H1 (cell line): ENCODE data around the gene TCF21. TPM values are rescaled to one million over a fixed set of nuclear protein-coding genes. Genes with fewer than 3 reads are reported as not detected.

Source experiments
- CTCF ChIA-PET: fragments of 300-600 bp; sonication (Branson Sonifier 250); formaldehyde crosslinking; loops from one replicate; lab custom pipeline; 2021; ENCODE audit not compliant: partially characterized antibody; lab: Charles Lee
- POLR2A ChIA-PET: fragments of 300-600 bp; sonication (Branson Sonifier 250); formaldehyde crosslinking; loops from one replicate; lab custom pipeline; 2021; ENCODE audit warnings: inconsistent platforms; ENCODE audit not compliant: partially characterized antibody; lab: Charles Lee
- DNase-seq, 2 experiments: peaks; one replicate each; pipeline versions ENCODE4 v3.0.0 to v3.0.0-alpha.2; 2010 to 2022; ENCODE audit warnings: low spot score in 2 of 2, low read depth in 1 of 2, mixed read lengths in 1 of 2
- FAIRE-seq: peaks from 2 replicates; lab custom pipeline; 2011; peaks lifted over from hg19 to GRCh38; lab: Jason Lieb, UNC
- H2AFZ ChIP-seq: 2 replicates; pipeline ENCODE4 v1.8.1; 2012; ENCODE audit warnings: low read length, inconsistent platforms
- H2AK5ac ChIP-seq: 2 replicates; pipeline ENCODE4 v1.6.1; 2013; ENCODE audit warnings: low read depth, low read length
- H2BK120ac ChIP-seq: replicated peaks from 2 replicates; pipeline ENCODE3; 2013; ENCODE audit warnings: low read depth, low read length, inconsistent platforms
- H2BK12ac ChIP-seq: 2 replicates; pipeline ENCODE4 v1.6.1; 2013; ENCODE audit warnings: low read depth, low read length
- H2BK15ac ChIP-seq: 2 replicates; pipeline ENCODE4 v1.6.1; 2013; ENCODE audit warnings: low read length
- H2BK20ac ChIP-seq: 2 replicates; pipeline ENCODE4 v1.6.1; 2013; ENCODE audit warnings: low read length
- H2BK5ac ChIP-seq: 2 replicates; pipeline ENCODE4 v1.6.1; 2013; ENCODE audit warnings: low read depth, low read length
- H3K14ac ChIP-seq: 2 replicates; pipeline ENCODE4 v1.6.1; 2013; ENCODE audit warnings: inconsistent platforms; ENCODE audit not compliant: insufficient read length
- H3K18ac ChIP-seq: 2 replicates; pipeline ENCODE4 v1.6.1; 2013; ENCODE audit warnings: low read length; ENCODE audit errors: extremely low read depth
- H3K23ac ChIP-seq: 2 replicates; pipeline ENCODE4 v1.6.1; 2013; ENCODE audit warnings: inconsistent platforms; ENCODE audit not compliant: insufficient read length
- H3K23me2 ChIP-seq: 2 replicates; pipeline ENCODE4 v1.6.1; 2013; ENCODE audit warnings: low read depth, low read length
- H3K27ac ChIP-seq: 2 replicates; pipeline ENCODE4 v1.6.1; 2011; ENCODE audit warnings: low read depth, low read length, inconsistent platforms
- H3K27me3 ChIP-seq, 4 experiments: replicated peaks in 1 of 4; 1 replicate in 1 of 4; 2 replicates in 3 of 4; pipeline versions ENCODE4 v1.6.1 to v1.8.1; 2011 to 2013; ENCODE audit warnings: low read length in 3 of 4, mild to moderate bottlenecking in 3 of 4, inconsistent platforms in 2 of 4, mixed read lengths in 2 of 4, moderate library complexity in 1 of 4; ENCODE audit not compliant: control insufficient read depth in 3 of 4, insufficient read depth in 3 of 4; ENCODE audit errors: extremely low read depth in 1 of 4
- H3K36me3 ChIP-seq, 4 experiments: 2 replicates each; pipeline versions ENCODE4 v1.6.1 to v1.8.1; 2011 to 2013; ENCODE audit warnings: mild to moderate bottlenecking in 4 of 4, low read length in 3 of 4, moderate library complexity in 2 of 4, control low read depth in 1 of 4, inconsistent platforms in 1 of 4; ENCODE audit not compliant: insufficient read depth in 4 of 4, control insufficient read depth in 2 of 4
- H3K4ac ChIP-seq: replicated peaks from 2 replicates; pipeline ENCODE3; 2013; ENCODE audit warnings: low read length, low read depth, mixed read lengths, inconsistent platforms; ENCODE audit not compliant: insufficient read length
- H3K4me1 ChIP-seq, 4 experiments: replicated peaks in 1 of 4; 1 replicate in 1 of 4; 2 replicates in 3 of 4; pipeline versions ENCODE4 v1.6.1 to v1.8.1; 2011 to 2013; ENCODE audit warnings: low read length in 3 of 4, inconsistent platforms in 2 of 4, mixed read lengths in 1 of 4; ENCODE audit not compliant: insufficient read depth in 4 of 4, control insufficient read depth in 3 of 4
- H3K4me2 ChIP-seq, 2 experiments: 2 replicates each; pipeline versions ENCODE4 v1.6.1 to v1.8.1; 2011 to 2013; ENCODE audit warnings: low read depth in 2 of 2, low read length in 2 of 2, control low read depth in 1 of 2, inconsistent platforms in 1 of 2, mild to moderate bottlenecking in 1 of 2; ENCODE audit not compliant: insufficient read depth in 1 of 2
- H3K4me3 ChIP-seq, 4 experiments: fragments of 200-600, 300-600 bp in 1 of 4; sonication (generic), shearing (Covaris generic), sonication (Bioruptor Twin) in 1 of 4; 2 replicates each; pipeline versions ENCODE4 v1.5.1 to v1.8.1; 2011 to 2016; ENCODE audit warnings: low read length in 4 of 4, low read depth in 3 of 4, control low read depth in 2 of 4, inconsistent platforms in 2 of 4, mild to moderate bottlenecking in 2 of 4, mixed read lengths in 1 of 4, moderate library complexity in 1 of 4; ENCODE audit not compliant: insufficient read depth in 2 of 4; ENCODE audit errors: extremely low read depth in 1 of 4
- H3K56ac ChIP-seq: replicated peaks from 2 replicates; pipeline ENCODE3; 2013; ENCODE audit warnings: low read depth, mild to moderate bottlenecking, mixed read lengths, low read length, inconsistent platforms; ENCODE audit not compliant: insufficient read length
- H3K79me1 ChIP-seq: 2 replicates; pipeline ENCODE4 v1.6.1; 2013; ENCODE audit warnings: low read depth, low read length, control low read depth
- H3K79me2 ChIP-seq, 2 experiments: 2 replicates each; pipeline versions ENCODE4 v1.6.1 to v1.8.1; 2012 to 2013; ENCODE audit warnings: low read length in 2 of 2, mild to moderate bottlenecking in 2 of 2, inconsistent platforms in 1 of 2; ENCODE audit not compliant: insufficient read depth in 2 of 2, control insufficient read depth in 1 of 2
- H3K9ac ChIP-seq, 4 experiments: replicated peaks in 1 of 4; 1 replicate in 1 of 4; 2 replicates in 3 of 4; pipeline versions ENCODE4 v1.6.1 to v1.8.1; 2011 to 2013; ENCODE audit warnings: low read depth in 3 of 4, low read length in 3 of 4, control low read depth in 2 of 4, mild to moderate bottlenecking in 2 of 4, moderate library complexity in 2 of 4, inconsistent platforms in 1 of 4; ENCODE audit errors: extremely low read depth in 1 of 4
- H3K9me3 ChIP-seq, 2 experiments: 2 replicates each; pipeline versions ENCODE4 v1.6.1 to v1.8.1; 2012 to 2013; ENCODE audit warnings: mild to moderate bottlenecking in 2 of 2, moderate library complexity in 2 of 2, control low read depth in 1 of 2, inconsistent platforms in 1 of 2, low read depth in 1 of 2, low read length in 1 of 2, mixed read lengths in 1 of 2; ENCODE audit not compliant: insufficient read depth in 2 of 2
- H4K20me1 ChIP-seq, 2 experiments: replicated peaks in 1 of 2; 2 replicates each; pipeline versions ENCODE3 to v1.8.1; 2011 to 2013; ENCODE audit warnings: inconsistent platforms in 2 of 2, low read length in 2 of 2, mild to moderate bottlenecking in 1 of 2; ENCODE audit not compliant: insufficient read depth in 2 of 2, control insufficient read depth in 1 of 2
- H4K5ac ChIP-seq: 2 replicates; pipeline ENCODE4 v1.6.1; 2013; ENCODE audit warnings: low read length, low read depth, mixed read lengths, inconsistent platforms; ENCODE audit not compliant: insufficient read length
- H4K8ac ChIP-seq: 2 replicates; pipeline ENCODE4 v1.8.0; 2013; ENCODE audit warnings: mild to moderate bottlenecking, moderate library complexity, low read length, inconsistent platforms; ENCODE audit not compliant: insufficient read depth; ENCODE audit errors: extremely low read depth
- H4K91ac ChIP-seq: replicated peaks from 2 replicates; pipeline ENCODE3; 2013; ENCODE audit warnings: low read length, mixed read lengths, inconsistent platforms; ENCODE audit not compliant: insufficient read length
- ASH2L ChIP-seq: fragments of 200-600, 300-600 bp; sonication (generic); IDR thresholded peaks from one replicate; pipeline ENCODE4 v1.7.1; 2017; ENCODE audit warnings: low read length
- BACH1 ChIP-seq: IDR thresholded peaks from 2 replicates; pipeline ENCODE4 v1.6.1; 2012; ENCODE audit warnings: low read length, improper control_type of control experiment
- CBX8 ChIP-seq: fragments of 300-800, 300-1000 bp; sonication (generic); IDR thresholded peaks from 2 replicates; pipeline ENCODE4 v1.7.1; 2016; ENCODE audit warnings: low read depth, low read length, borderline replicate concordance
- HDAC6 ChIP-seq: IDR thresholded peaks from one replicate; pipeline ENCODE4 v1.7.1; 2012; ENCODE audit warnings: low read depth, mild to moderate bottlenecking, inconsistent platforms, low read length, moderate library complexity
- JUND ChIP-seq: IDR thresholded peaks from 2 replicates; pipeline ENCODE4 v1.6.1; 2011; ENCODE audit warnings: mild to moderate bottlenecking, improper control_type of control experiment, low read length
- KDM4A ChIP-seq: IDR thresholded peaks from one replicate; pipeline ENCODE4 v1.7.1; 2012; ENCODE audit warnings: low read depth, mild to moderate bottlenecking, moderate library complexity, low read length, inconsistent platforms; ENCODE audit not compliant: severe bottlenecking
- KDM5A ChIP-seq: fragments of 200-600 bp; IDR thresholded peaks from 2 replicates; pipeline ENCODE4 v1.7.1; 2012; ENCODE audit warnings: mild to moderate bottlenecking, low read length, inconsistent platforms, mixed read lengths
- POLR2A ChIP-seq, 2 experiments: IDR thresholded peaks; 1 replicate in 1 of 2; 2 replicates in 1 of 2; pipeline ENCODE4 v1.6.1; 2011; ENCODE audit warnings: low read depth in 2 of 2, low read length in 2 of 2, mild to moderate bottlenecking in 2 of 2; ENCODE audit errors: control extremely low read depth in 1 of 2
- RXRA ChIP-seq: IDR thresholded peaks from 2 replicates; pipeline ENCODE4 v1.6.1; 2011; ENCODE audit warnings: low read depth, mild to moderate bottlenecking, low read length, moderate library complexity; ENCODE audit not compliant: insufficient read depth
- SAP30 ChIP-seq: fragments of 300-600 bp; sonication (generic); IDR thresholded peaks from 2 replicates; pipeline ENCODE4 v1.7.1; 2012; ENCODE audit warnings: low read length, moderate library complexity, mild to moderate bottlenecking, inconsistent platforms; ENCODE audit not compliant: insufficient read depth, insufficient replicate concordance
- SP4 ChIP-seq: IDR thresholded peaks from 2 replicates; pipeline ENCODE4 v1.6.1; 2012; ENCODE audit warnings: low read length, inconsistent platforms
- SUZ12 ChIP-seq: fragments of 200-600 bp; sonication (generic); IDR thresholded peaks from 2 replicates; pipeline ENCODE4 v1.6.1; 2012; ENCODE audit warnings: mild to moderate bottlenecking, inconsistent platforms, low read length, moderate library complexity, mixed read lengths
- YY1 ChIP-seq: IDR thresholded peaks from 2 replicates; pipeline ENCODE4 v1.6.1; 2011; ENCODE audit warnings: low read depth, mild to moderate bottlenecking, low read length
- WGBS, 2 experiments: shearing (Covaris generic) in 1 of 2; methylation state at CpG; one replicate each; pipeline versions ENCODE4 v1.1.6 to v1.1.7; 2013 to 2015; ENCODE audit warnings: low lambda C conversion rate in 2 of 2, mixed read lengths in 2 of 2, inconsistent platforms in 1 of 2, low coverage in 1 of 2, missing lambda C conversion rate in 1 of 2; ENCODE audit not compliant: insufficient replicate concordance in 2 of 2, insufficient coverage in 1 of 2, insufficient read length in 1 of 2; ENCODE audit errors: extremely low coverage in 1 of 2, missing lambda C conversion rate in 1 of 2; 5-methylcytosine and 5-hydroxymethylcytosine counted together
- polyA plus RNA-seq, 7 experiments: library from polyadenylated mRNA; depleted of rRNA in 3 of 7; stranded (reverse) in 5 of 7; unstranded in 2 of 7; fragments of >200 nt in 5 of 7; fragments of 200-250 nt in 2 of 7; gene quantifications; 1 replicate in 5 of 7; 2 replicates in 1 of 7; 4 replicates in 1 of 7; pipeline versions ENCODE4 v1.2.1 to v1.2.3, GENCODE V29; 2011 to 2013; ENCODE audit warnings: missing spikeins in 2 of 7, mixed read lengths in 2 of 7
- total RNA-seq: library from RNA; stranded (reverse); fragmentation: NEBNext Ultra II Directional; extraction: Animal tissue kit (Norgen Biotek cat#: 25700); gene quantifications from 2 replicates; pipeline ENCODE4 v1.2.1, GENCODE V29; 2021
- TF ChIP-seq, protein P1 (sequence below): IDR thresholded peaks from 2 replicates; pipeline ENCODE4 v1.6.1; 2011; ENCODE audit warnings: low read depth, mild to moderate bottlenecking, low read length; ENCODE audit not compliant: insufficient read depth

TCF21 gene
- total and polyA plus RNA-seq, 2 of the 8 experiments (the other 6 are each of a cell fraction or from before 2014, with no cell fraction given): 0.05 to 0.09 TPM

DNA sequence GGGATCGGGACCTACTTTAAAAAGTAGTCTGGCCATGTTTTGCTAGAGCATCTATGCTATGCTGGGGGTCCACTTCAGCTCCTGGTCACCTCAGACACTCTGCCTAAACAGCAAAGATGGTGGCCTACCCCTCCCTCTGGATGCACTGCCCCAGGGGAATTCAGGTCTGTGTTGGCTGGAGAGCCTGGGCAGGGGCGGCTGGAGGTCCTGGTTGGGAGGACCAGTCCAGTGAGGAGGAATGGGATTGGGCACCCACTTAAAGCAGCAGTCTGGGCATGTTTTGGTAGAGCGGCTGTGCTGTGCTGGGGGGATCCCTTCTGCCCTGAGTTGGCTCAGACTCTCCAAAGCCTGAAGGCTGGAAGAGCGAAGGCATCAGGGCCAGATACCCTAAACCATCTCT lies 23.2 kb upstream of the TCF21 start:
- no peak overlapping the region for H3K14ac ChIP-seq
- 93% methylated on average over 4 of the region's 4 CpGs; no CpG with 5 or more reads in 1 of the 2 experiments for WGBS, 2 experiments
- no peaks in the 10 kb centered on the region for H3K36me3 ChIP-seq
- H2BK20ac ChIP-seq: no peak overlapping the region
- H3K9ac ChIP-seq: no peak overlapping the region
- no peak overlapping the region for H4K8ac ChIP-seq
- DNase-seq: no peak
- H2AK5ac ChIP-seq: no peak overlapping the region
- H3K4me2 ChIP-seq: no peak overlapping the region
- H3K27ac ChIP-seq: no peak overlapping the region
- no peaks in the 10 kb centered on the region for H3K79me1 ChIP-seq
- no peak overlapping the region for H4K5ac ChIP-seq
- H3K23ac ChIP-seq: no peak overlapping the region
- no peaks in the 10 kb centered on the region for H4K20me1 ChIP-seq
- H3K18ac ChIP-seq: no peak overlapping the region
- FAIRE-seq: no peak
- H2BK120ac ChIP-seq: no peak overlapping the region
- H3K27me3 ChIP-seq: no peaks in the 10 kb centered on the region
- no peak overlapping the region for H4K91ac ChIP-seq
- H2BK15ac ChIP-seq: no peak overlapping the region
- H3K4me3 ChIP-seq: no peak overlapping the region
- CTCF ChIA-PET: interaction anchor here (0.7 to 1.0 kb wide), 2 partner anchors 31 to 246 kb away, joined by 3 read pairs; no protein-coding TSS in a partner anchor
- H3K79me2 ChIP-seq: no peaks in the 10 kb centered on the region
- POLR2A ChIA-PET: interaction anchor here (1.4 kb wide), 1 partner anchor 16 kb away, joined by 3 read pairs; no protein-coding TSS in a partner anchor
- TF ChIP-seq, protein P1, sequence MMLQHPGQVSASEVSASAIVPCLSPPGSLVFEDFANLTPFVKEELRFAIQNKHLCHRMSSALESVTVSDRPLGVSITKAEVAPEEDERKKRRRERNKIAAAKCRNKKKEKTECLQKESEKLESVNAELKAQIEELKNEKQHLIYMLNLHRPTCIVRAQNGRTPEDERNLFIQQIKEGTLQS: no peak
- TF ChIP-seq POLR2A (IDR thresholded peaks at IDR 0.05; ENCODE audit: control extremely low read depth in 1 of 2, low read depth in 2 of 2, low read length in 2 of 2) (no peak), CBX8 (no peak), JUND (no peak), YY1 (no peak), ASH2L (no peak), RXRA (no peak), KDM4A (no peak), SUZ12 (no peak), BACH1 (no peak), KDM5A (no peak), SAP30 (no peak), HDAC6 (no peak), SP4 (no peak)
- H2BK12ac ChIP-seq: no peak overlapping the region
- H3K4me1 ChIP-seq: no peaks in the 10 kb centered on the region
- no peaks in the 10 kb centered on the region for H3K23me2 ChIP-seq
- no peak overlapping the region for H2AFZ ChIP-seq
- peaks cover 0 to 11% of the 10 kb centered on the region in 2 experiments; a peak in 2 of 4 replicates for H3K9me3 ChIP-seq
- no peak overlapping the region for H3K4ac ChIP-seq
- H3K56ac ChIP-seq: no peak overlapping the region
- no peak overlapping the region for H2BK5ac ChIP-seq
